K562 (cell line): ENCODE data around the gene CDH2.

Experiments used
- CTCF ChIP-seq, 3 experiments: IDR thresholded peaks in 2 of 3; conservative IDR thresholded peaks in 1 of 3; 2 replicates each; pipeline ENCODE4 v1.5.1; 2011 to 2012; ENCODE audit warnings: low read length in 3 of 3, mild to moderate bottlenecking in 3 of 3, control low read depth in 2 of 3, improper control_type of control experiment in 1 of 3, inconsistent platforms in 1 of 3, low read depth in 1 of 3, mixed read lengths in 1 of 3, moderate library complexity in 1 of 3; ENCODE audit not compliant: insufficient read depth in 2 of 3
- NONO ChIP-seq, 2 experiments: fragments of 200-400 bp in 1 of 2; fragments of 450-650 bp in 1 of 2; formaldehyde crosslinking in 1 of 2; IDR thresholded peaks; 2 replicates each; pipeline ENCODE4 v1.6.1; 2017; ENCODE audit warnings: low read depth in 2 of 2, mild to moderate bottlenecking in 2 of 2, moderate library complexity in 2 of 2, low read length in 1 of 2
- PHB2 ChIP-seq: fragments of 450-650 bp; IDR thresholded peaks from 2 replicates; pipeline ENCODE4 v1.6.1; 2017; ENCODE audit warnings: low read depth
- PKNOX1 ChIP-seq: fragments of 450-650 bp; IDR thresholded peaks from 2 replicates; pipeline ENCODE4 v1.6.1; 2016
- POLR2A ChIP-seq: fragments of 450-650 bp; conservative IDR thresholded peaks from 2 replicates; pipeline ENCODE4 v1.6.1; 2016
- POLR2AphosphoS5 ChIP-seq: IDR thresholded peaks from 2 replicates; pipeline ENCODE4 v1.6.1; 2011; ENCODE audit warnings: mild to moderate bottlenecking, low read depth, low read length, moderate library complexity; ENCODE audit not compliant: control insufficient read depth, insufficient read depth
- RFX5 ChIP-seq: IDR thresholded peaks from 2 replicates; pipeline ENCODE4 v1.6.1; 2011; ENCODE audit warnings: low read depth, mild to moderate bottlenecking, improper control_type of control experiment, low read length
- USF1 ChIP-seq: sonication (generic); formaldehyde crosslinking; IDR thresholded peaks from 2 replicates; pipeline ENCODE4 v1.9.0; 2022; ENCODE audit warnings: mild to moderate bottlenecking, missing genetic modification reagents
- YY1 ChIP-seq, 3 experiments: IDR thresholded peaks; 2 replicates each; pipeline ENCODE4 v1.6.1; 2011; ENCODE audit warnings: low read length in 2 of 3, mild to moderate bottlenecking in 2 of 3, moderate library complexity in 2 of 3, borderline replicate concordance in 1 of 3, control low read depth in 1 of 3, low read depth in 1 of 3; ENCODE audit not compliant: insufficient read depth in 3 of 3, insufficient replicate concordance in 2 of 3, control insufficient read depth in 1 of 3, insufficient read length in 1 of 3; ENCODE audit errors: extremely low read depth in 1 of 3
- ZNF696 ChIP-seq: fragments of 250-450 bp; sonication (Bioruptor Pico); conservative IDR thresholded peaks from 2 replicates; pipeline ENCODE4 v1.4.0; 2020; ENCODE audit warnings: mild to moderate bottlenecking, moderate library complexity
- TF ChIP-seq, protein P1 (sequence below): sonication (generic); formaldehyde crosslinking; IDR thresholded peaks from 2 replicates; pipeline ENCODE4 v1.9.0; 2022; ENCODE audit warnings: mild to moderate bottlenecking, missing genetic modification reagents
- TF ChIP-seq, protein P2 (sequence below): IDR thresholded peaks from 2 replicates; pipeline ENCODE4 v1.6.1; 2012; ENCODE audit warnings: low read depth, low read length, improper control_type of control experiment, borderline replicate concordance
- TF ChIP-seq, protein P3 (sequence below): fragments of 250-450 bp; sonication (Bioruptor Pico); IDR thresholded peaks from 2 replicates; pipeline ENCODE4 v1.9.0; 2021; ENCODE audit warnings: mild to moderate bottlenecking, inconsistent platforms

DNA sequence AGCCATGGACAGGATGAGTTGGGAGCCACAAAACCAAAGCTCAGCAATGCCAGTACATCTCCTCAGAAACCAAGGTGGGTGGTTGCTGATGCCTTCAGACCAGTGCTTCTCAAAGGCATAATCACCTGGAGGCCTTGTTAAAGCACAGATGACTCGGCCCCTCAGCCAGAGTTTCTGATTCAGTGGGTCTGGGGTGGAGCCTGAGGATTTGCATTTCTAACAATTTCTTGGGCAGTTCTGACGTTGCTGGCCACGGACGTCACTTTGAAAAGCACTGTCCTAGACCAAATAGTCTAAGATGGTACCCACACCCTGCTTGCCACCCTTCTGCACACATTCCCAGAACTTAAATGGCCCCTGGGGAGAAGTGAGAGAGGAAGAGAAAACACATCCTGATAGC lies 24.1 kb upstream of the CDH2 start:
- TF ChIP-seq NONO (IDR thresholded peaks at IDR 0.05; ENCODE audit: low read depth in 2 of 2, low read length in 1 of 2), result no peak
- TF ChIP-seq PHB2, result no peak
- no peak for TF ChIP-seq USF1 (CRISPR knock-in tag)
- no peak for TF ChIP-seq CTCF (IDR thresholded peaks at IDR 0.05 in 2 of 3, conservative IDR thresholded peaks at IDR 0.05 in 1 of 3; ENCODE audit: insufficient read depth in 2 of 3, low read depth in 1 of 3, low read length in 3 of 3)
- TF ChIP-seq YY1 (IDR thresholded peaks at IDR 0.05; ENCODE audit: borderline replicate concordance in 1 of 3, control insufficient read depth in 1 of 3, extremely low read depth in 1 of 3, insufficient read depth in 3 of 3, insufficient read length in 1 of 3, insufficient replicate concordance in 2 of 3, low read depth in 1 of 3, low read length in 2 of 3), result no peak
- TF ChIP-seq ZNF696 (CRISPR knock-in tag), result no peak
- TF ChIP-seq, protein P1, sequence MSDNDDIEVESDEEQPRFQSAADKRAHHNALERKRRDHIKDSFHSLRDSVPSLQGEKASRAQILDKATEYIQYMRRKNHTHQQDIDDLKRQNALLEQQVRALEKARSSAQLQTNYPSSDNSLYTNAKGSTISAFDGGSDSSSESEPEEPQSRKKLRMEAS (CRISPR knock-in tag), result no peak
- TF ChIP-seq POLR2A, result no peak
- no peak for TF ChIP-seq POLR2AphosphoS5
- TF ChIP-seq, protein P2, sequence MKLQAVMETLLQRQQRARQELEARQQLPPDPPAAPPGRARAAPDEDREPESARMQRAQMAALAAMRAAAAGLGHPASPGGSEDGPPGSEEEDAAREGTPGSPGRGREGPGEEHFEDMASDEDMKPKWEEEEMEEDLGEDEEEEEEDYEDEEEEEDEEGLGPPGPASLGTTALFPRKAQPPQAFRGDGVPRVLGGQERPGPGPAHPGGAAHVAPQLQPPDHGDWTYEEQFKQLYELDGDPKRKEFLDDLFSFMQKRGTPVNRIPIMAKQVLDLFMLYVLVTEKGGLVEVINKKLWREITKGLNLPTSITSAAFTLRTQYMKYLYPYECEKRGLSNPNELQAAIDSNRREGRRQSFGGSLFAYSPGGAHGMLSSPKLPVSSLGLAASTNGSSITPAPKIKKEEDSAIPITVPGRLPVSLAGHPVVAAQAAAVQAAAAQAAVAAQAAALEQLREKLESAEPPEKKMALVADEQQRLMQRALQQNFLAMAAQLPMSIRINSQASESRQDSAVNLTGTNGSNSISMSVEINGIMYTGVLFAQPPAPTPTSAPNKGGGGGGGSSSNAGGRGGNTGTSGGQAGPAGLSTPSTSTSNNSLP, result no peak
- TF ChIP-seq PKNOX1, result no peak
- TF ChIP-seq, protein P3, sequence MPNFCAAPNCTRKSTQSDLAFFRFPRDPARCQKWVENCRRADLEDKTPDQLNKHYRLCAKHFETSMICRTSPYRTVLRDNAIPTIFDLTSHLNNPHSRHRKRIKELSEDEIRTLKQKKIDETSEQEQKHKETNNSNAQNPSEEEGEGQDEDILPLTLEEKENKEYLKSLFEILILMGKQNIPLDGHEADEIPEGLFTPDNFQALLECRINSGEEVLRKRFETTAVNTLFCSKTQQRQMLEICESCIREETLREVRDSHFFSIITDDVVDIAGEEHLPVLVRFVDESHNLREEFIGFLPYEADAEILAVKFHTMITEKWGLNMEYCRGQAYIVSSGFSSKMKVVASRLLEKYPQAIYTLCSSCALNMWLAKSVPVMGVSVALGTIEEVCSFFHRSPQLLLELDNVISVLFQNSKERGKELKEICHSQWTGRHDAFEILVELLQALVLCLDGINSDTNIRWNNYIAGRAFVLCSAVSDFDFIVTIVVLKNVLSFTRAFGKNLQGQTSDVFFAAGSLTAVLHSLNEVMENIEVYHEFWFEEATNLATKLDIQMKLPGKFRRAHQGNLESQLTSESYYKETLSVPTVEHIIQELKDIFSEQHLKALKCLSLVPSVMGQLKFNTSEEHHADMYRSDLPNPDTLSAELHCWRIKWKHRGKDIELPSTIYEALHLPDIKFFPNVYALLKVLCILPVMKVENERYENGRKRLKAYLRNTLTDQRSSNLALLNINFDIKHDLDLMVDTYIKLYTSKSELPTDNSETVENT (CRISPR knock-in tag), result no peak
- no peak for TF ChIP-seq RFX5
